ENCODE results near the gene GOLGA8F. TPM values are rescaled to one million over a fixed set of nuclear protein-coding genes. Genes with fewer than 3 reads are reported as not detected.

Gene GOLGA8F, protein sequence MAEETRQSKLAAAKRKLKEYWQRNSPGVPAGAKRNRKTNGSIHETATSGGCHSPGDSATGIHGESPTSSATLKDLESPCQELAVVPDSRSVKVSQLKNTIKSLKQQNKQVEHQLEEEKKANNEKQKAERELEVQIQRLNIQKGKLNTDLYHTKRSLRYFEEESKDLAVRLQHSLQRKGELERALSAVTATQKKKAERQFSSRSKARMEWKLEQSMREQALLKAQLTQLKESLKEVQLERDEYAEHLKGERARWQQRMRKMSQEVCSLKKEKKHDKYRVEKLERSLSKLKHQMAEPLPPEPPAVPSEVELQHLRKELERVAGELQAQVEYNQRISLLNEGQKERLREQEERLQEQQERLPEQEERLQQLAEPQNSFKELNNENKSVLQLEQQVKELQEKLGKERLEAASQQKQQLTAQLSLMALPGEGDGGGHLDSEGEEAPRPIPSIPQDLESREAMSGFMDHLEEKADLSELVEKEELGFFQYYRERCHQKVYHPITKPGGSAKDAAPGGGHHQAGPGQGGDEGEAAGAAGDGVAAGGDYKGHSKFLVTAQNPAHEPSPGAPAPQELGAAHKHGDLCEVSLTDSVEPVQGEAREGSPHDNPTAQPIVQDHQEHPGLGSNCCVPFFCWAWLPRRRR
- not detected in 2 replicates for total RNA-seq

DNA sequence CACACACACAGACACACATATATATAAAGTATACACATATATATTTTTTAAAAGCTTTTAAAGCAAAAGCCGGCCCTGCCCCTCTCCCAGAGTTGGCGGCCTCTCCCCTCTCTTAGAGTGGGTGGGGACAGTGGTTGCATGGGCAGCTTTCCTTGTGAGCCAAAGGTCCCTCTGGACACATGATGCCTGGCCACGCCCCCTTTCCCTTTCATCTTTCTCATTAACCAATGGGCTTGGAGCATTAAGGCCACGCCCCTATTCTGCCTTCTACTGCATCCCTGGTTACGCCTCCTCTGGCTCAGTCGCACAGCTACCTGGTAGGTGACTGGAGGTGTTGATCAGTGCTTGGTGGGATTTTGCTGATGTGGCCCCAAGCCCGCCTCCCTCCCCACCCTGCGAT lies at the start of gene GOLGA8F:
Gene GOLGA8F, plus strand, starts transcription at position 301 of the 400 bp plus-strand sequence. Its CDS starts 98 bp downstream, at position 399.

DNA sequence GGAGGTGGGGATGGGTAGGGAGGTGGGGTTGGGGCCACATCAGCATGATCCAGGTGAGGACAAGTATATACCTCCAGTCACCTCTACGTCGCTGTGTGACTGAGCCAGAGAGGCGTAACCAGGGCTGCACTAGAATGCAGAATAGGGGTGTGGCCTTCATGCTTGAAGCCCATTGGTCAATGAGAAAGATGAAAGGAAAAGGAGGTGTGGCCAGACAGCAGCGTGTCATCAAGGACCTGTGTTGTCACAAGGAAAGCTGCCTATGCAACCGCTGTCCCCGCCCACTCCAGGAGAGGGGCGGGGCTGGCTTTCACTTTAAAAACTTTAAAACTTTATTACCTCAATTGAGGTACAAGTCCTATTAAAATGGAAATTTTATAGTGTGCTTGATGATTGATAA lies 20.5 kb upstream of the GOLGA8F start, which contains the start of gene GOLGA6L24:
Gene GOLGA6L24, minus strand, starts transcription at position 101 of the 400 bp plus-strand sequence. Its CDS starts 61 bp downstream, at position 40.

Other genes starting within 250 kb of the GOLGA8F start
- 28.1 and 33.9 TPM in 2 replicates for gene HERC2, start 56.5 kb upstream of the GOLGA8F start, total RNA-seq
- gene GOLGA6L24, start 20.6 kb upstream of the GOLGA8F start, total RNA-seq: not detected in 2 replicates
- gene GOLGA8G, start 154.3 kb downstream of the GOLGA8F start, total RNA-seq: not detected in 2 replicates
- not detected in 2 replicates for gene GOLGA6L25, start 174.9 kb downstream of the GOLGA8F start, total RNA-seq

All from mammary microvascular endothelial cell (primary cell).